ENCODE data around the gene IL3.

GRCh38 chr5:132017738-132018625, 42.5 kb upstream of the IL3 start:
- TF ChIP-seq CREB1 (CRISPR knock-in tag; IDR thresholded peaks at IDR 0.05; ENCODE audit: low read depth) (no peak), JUNB (IDR thresholded peaks at IDR 0.05; ENCODE audit: unreplicated experiment) (no peak), EZH2phosphoT487 (IDR thresholded peaks at IDR 0.05; ENCODE audit: unreplicated experiment) (no peak), POLR2AphosphoS5 (IDR thresholded peaks at IDR 0.05; ENCODE audit: low read depth) (no peak), EZH2 (IDR thresholded peaks at IDR 0.05; ENCODE audit: low read depth, unreplicated experiment) (no peak), NANOG (IDR thresholded peaks at IDR 0.05; ENCODE audit: borderline replicate concordance) (no peak), ZNF331 (CRISPR knock-in tag; IDR thresholded peaks at IDR 0.05; ENCODE audit: low read depth) (no peak)
- TF ChIP-seq, protein P1, sequence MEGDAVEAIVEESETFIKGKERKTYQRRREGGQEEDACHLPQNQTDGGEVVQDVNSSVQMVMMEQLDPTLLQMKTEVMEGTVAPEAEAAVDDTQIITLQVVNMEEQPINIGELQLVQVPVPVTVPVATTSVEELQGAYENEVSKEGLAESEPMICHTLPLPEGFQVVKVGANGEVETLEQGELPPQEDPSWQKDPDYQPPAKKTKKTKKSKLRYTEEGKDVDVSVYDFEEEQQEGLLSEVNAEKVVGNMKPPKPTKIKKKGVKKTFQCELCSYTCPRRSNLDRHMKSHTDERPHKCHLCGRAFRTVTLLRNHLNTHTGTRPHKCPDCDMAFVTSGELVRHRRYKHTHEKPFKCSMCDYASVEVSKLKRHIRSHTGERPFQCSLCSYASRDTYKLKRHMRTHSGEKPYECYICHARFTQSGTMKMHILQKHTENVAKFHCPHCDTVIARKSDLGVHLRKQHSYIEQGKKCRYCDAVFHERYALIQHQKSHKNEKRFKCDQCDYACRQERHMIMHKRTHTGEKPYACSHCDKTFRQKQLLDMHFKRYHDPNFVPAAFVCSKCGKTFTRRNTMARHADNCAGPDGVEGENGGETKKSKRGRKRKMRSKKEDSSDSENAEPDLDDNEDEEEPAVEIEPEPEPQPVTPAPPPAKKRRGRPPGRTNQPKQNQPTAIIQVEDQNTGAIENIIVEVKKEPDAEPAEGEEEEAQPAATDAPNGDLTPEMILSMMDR (conservative IDR thresholded peaks at IDR 0.05; ENCODE audit: low read depth in 2 of 2): no peak
- TF ChIP-seq, protein P2, sequence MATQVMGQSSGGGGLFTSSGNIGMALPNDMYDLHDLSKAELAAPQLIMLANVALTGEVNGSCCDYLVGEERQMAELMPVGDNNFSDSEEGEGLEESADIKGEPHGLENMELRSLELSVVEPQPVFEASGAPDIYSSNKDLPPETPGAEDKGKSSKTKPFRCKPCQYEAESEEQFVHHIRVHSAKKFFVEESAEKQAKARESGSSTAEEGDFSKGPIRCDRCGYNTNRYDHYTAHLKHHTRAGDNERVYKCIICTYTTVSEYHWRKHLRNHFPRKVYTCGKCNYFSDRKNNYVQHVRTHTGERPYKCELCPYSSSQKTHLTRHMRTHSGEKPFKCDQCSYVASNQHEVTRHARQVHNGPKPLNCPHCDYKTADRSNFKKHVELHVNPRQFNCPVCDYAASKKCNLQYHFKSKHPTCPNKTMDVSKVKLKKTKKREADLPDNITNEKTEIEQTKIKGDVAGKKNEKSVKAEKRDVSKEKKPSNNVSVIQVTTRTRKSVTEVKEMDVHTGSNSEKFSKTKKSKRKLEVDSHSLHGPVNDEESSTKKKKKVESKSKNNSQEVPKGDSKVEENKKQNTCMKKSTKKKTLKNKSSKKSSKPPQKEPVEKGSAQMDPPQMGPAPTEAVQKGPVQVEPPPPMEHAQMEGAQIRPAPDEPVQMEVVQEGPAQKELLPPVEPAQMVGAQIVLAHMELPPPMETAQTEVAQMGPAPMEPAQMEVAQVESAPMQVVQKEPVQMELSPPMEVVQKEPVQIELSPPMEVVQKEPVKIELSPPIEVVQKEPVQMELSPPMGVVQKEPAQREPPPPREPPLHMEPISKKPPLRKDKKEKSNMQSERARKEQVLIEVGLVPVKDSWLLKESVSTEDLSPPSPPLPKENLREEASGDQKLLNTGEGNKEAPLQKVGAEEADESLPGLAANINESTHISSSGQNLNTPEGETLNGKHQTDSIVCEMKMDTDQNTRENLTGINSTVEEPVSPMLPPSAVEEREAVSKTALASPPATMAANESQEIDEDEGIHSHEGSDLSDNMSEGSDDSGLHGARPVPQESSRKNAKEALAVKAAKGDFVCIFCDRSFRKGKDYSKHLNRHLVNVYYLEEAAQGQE (IDR thresholded peaks at IDR 0.05; ENCODE audit: unreplicated experiment): no peak
- TF ChIP-seq, protein P3, sequence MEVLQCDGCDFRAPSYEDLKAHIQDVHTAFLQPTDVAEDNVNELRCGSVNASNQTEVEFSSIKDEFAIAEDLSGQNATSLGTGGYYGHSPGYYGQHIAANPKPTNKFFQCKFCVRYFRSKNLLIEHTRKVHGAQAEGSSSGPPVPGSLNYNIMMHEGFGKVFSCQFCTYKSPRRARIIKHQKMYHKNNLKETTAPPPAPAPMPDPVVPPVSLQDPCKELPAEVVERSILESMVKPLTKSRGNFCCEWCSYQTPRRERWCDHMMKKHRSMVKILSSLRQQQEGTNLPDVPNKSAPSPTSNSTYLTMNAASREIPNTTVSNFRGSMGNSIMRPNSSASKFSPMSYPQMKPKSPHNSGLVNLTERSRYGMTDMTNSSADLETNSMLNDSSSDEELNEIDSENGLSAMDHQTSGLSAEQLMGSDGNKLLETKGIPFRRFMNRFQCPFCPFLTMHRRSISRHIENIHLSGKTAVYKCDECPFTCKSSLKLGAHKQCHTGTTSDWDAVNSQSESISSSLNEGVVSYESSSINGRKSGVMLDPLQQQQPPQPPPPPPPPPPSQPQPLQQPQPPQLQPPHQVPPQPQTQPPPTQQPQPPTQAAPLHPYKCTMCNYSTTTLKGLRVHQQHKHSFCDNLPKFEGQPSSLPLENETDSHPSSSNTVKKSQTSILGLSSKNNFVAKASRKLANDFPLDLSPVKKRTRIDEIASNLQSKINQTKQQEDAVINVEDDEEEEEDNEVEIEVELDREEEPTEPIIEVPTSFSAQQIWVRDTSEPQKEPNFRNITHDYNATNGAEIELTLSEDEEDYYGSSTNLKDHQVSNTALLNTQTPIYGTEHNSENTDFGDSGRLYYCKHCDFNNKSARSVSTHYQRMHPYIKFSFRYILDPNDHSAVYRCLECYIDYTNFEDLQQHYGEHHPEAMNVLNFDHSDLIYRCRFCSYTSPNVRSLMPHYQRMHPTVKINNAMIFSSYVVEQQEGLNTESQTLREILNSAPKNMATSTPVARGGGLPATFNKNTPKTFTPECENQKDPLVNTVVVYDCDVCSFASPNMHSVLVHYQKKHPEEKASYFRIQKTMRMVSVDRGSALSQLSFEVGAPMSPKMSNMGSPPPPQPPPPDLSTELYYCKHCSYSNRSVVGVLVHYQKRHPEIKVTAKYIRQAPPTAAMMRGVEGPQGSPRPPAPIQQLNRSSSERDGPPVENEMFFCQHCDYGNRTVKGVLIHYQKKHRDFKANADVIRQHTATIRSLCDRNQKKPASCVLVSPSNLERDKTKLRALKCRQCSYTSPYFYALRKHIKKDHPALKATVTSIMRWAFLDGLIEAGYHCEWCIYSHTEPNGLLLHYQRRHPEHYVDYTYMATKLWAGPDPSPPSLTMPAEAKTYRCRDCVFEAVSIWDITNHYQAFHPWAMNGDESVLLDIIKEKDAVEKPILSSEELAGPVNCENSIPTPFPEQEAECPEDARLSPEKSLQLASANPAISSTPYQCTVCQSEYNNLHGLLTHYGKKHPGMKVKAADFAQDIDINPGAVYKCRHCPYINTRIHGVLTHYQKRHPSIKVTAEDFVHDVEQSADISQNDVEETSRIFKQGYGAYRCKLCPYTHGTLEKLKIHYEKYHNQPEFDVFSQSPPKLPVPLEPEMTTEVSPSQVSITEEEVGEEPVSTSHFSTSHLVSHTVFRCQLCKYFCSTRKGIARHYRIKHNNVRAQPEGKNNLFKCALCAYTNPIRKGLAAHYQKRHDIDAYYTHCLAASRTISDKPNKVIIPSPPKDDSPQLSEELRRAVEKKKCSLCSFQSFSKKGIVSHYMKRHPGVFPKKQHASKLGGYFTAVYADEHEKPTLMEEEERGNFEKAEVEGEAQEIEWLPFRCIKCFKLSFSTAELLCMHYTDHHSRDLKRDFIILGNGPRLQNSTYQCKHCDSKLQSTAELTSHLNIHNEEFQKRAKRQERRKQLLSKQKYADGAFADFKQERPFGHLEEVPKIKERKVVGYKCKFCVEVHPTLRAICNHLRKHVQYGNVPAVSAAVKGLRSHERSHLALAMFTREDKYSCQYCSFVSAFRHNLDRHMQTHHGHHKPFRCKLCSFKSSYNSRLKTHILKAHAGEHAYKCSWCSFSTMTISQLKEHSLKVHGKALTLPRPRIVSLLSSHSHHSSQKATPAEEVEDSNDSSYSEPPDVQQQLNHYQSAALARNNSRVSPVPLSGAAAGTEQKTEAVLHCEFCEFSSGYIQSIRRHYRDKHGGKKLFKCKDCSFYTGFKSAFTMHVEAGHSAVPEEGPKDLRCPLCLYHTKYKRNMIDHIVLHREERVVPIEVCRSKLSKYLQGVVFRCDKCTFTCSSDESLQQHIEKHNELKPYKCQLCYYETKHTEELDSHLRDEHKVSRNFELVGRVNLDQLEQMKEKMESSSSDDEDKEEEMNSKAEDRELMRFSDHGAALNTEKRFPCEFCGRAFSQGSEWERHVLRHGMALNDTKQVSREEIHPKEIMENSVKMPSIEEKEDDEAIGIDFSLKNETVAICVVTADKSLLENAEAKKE (CRISPR knock-in tag; IDR thresholded peaks at IDR 0.05): no peak

Data from GM23338 (cell line).